Measurements from ENCODE around the gene PCDHB3. TPM values are rescaled to one million over a fixed set of nuclear protein-coding genes. Genes with fewer than 3 reads are reported as not detected.

The PCDHB3 gene
- total and polyA plus RNA-seq, 3 donors (not counting 1 experiment from before 2014, with no cell fraction given): 0.15 to 1.0 (median 0.31) TPM

Other genes starting within 250 kb of the PCDHB3 start
- gene PCDHA10, start 244.6 kb upstream of the PCDHB3 start, total RNA-seq: 1 to 10 TPM in 1 of 2 donors, under 1 TPM in 1; 0.19 to 1.3 TPM
- gene PCDHA10, start 244.6 kb upstream of the PCDHB3 start, polyA plus RNA-seq: 0.01 TPM
- gene PCDHA11, start 231.5 kb upstream of the PCDHB3 start, total RNA-seq: 1 to 10 TPM in 1 of 2 donors, under 1 TPM in 1; 0.21 to 2.0 TPM
- gene PCDHA11, start 231.5 kb upstream of the PCDHB3 start, polyA plus RNA-seq: 1.2 TPM
- 1 to 10 TPM in 1 of 2 donors, under 1 TPM in 1; 0.45 to 6.8 TPM for gene PCDHA12, start 225.2 kb upstream of the PCDHB3 start, total RNA-seq
- gene PCDHA12, start 225.2 kb upstream of the PCDHB3 start, polyA plus RNA-seq: 0.03 TPM
- 1 to 10 TPM in 1 of 2 donors, under 1 TPM in 1; 0.52 to 1.2 TPM for gene PCDHA13, start 218.3 kb upstream of the PCDHB3 start, total RNA-seq
- gene PCDHA13, start 218.3 kb upstream of the PCDHB3 start, polyA plus RNA-seq: 0.11 TPM
- 1 to 10 TPM; 1.3 to 2.8 TPM for gene PCDHAC1, start 174.2 kb upstream of the PCDHB3 start, total RNA-seq
- gene PCDHAC1, start 174.2 kb upstream of the PCDHB3 start, polyA plus RNA-seq: 1.5 TPM
- 1 to 10 TPM; 3.7 to 5.8 TPM for gene PCDHAC2, start 134.0 kb upstream of the PCDHB3 start, total RNA-seq
- gene PCDHAC2, start 134.0 kb upstream of the PCDHB3 start, polyA plus RNA-seq: 5.4 TPM
- not detected for gene PCDHB1, start 49.1 kb upstream of the PCDHB3 start, total RNA-seq
- not detected for gene PCDHB1, start 49.1 kb upstream of the PCDHB3 start, polyA plus RNA-seq
- gene PCDHB2, start 5.9 kb upstream of the PCDHB3 start, total RNA-seq: 1 to 10 TPM; 2.2 to 6.8 TPM
- gene PCDHB2, start 5.9 kb upstream of the PCDHB3 start, polyA plus RNA-seq: 2.9 TPM
- 1 to 10 TPM in 1 of 2 donors, under 1 TPM in 1; 0.12 to 1.5 TPM for gene PCDHB4, start 21.3 kb downstream of the PCDHB3 start, total RNA-seq
- gene PCDHB4, start 21.3 kb downstream of the PCDHB3 start, polyA plus RNA-seq: 0.05 TPM
- gene PCDHB5, start 34.7 kb downstream of the PCDHB3 start, total RNA-seq: under 1 TPM; 0.12 to 0.33 TPM
- 0.02 TPM for gene PCDHB5, start 34.7 kb downstream of the PCDHB3 start, polyA plus RNA-seq
- gene PCDHB6, start 49.6 kb downstream of the PCDHB3 start, total RNA-seq: under 1 TPM in 1 of 2 donors, not detected in 1; 0.33 TPM
- 0.46 TPM for gene PCDHB6, start 49.6 kb downstream of the PCDHB3 start, polyA plus RNA-seq
- under 1 TPM; 0.14 to 0.67 TPM for gene PCDHB7, start 72.2 kb downstream of the PCDHB3 start, total RNA-seq
- 0.01 TPM for gene PCDHB7, start 72.2 kb downstream of the PCDHB3 start, polyA plus RNA-seq
- under 1 TPM; 0.17 to 0.40 TPM for gene PCDHB8, start 77.3 kb downstream of the PCDHB3 start, total RNA-seq
- gene PCDHB8, start 77.3 kb downstream of the PCDHB3 start, polyA plus RNA-seq: 0.03 TPM
- under 1 TPM; 0.21 to 0.33 TPM for gene PCDHB16, start 81.9 kb downstream of the PCDHB3 start, total RNA-seq
- 0.17 TPM for gene PCDHB16, start 81.9 kb downstream of the PCDHB3 start, polyA plus RNA-seq
- gene PCDHB9, start 86.7 kb downstream of the PCDHB3 start, total RNA-seq: under 1 TPM; 0.24 to 0.50 TPM
- 0.12 TPM for gene PCDHB9, start 86.7 kb downstream of the PCDHB3 start, polyA plus RNA-seq
- 1 to 10 TPM in 1 of 2 donors, under 1 TPM in 1; 0.56 to 1.0 TPM for gene PCDHB10, start 91.9 kb downstream of the PCDHB3 start, total RNA-seq
- 0.34 TPM for gene PCDHB10, start 91.9 kb downstream of the PCDHB3 start, polyA plus RNA-seq
- under 1 TPM; 0.16 to 0.17 TPM for gene PCDHB11, start 99.2 kb downstream of the PCDHB3 start, total RNA-seq
- gene PCDHB11, start 99.2 kb downstream of the PCDHB3 start, polyA plus RNA-seq: 0.01 TPM
- gene PCDHB12, start 108.2 kb downstream of the PCDHB3 start, total RNA-seq: under 1 TPM in 1 of 2 donors, not detected in 1; 0.17 TPM
- gene PCDHB12, start 108.2 kb downstream of the PCDHB3 start, polyA plus RNA-seq: 0.06 TPM
- 1 to 10 TPM in 1 of 2 donors, under 1 TPM in 1; 0.64 to 1.0 TPM for gene PCDHB13, start 113.4 kb downstream of the PCDHB3 start, total RNA-seq
- 0.16 TPM for gene PCDHB13, start 113.4 kb downstream of the PCDHB3 start, polyA plus RNA-seq
- 1 to 10 TPM; 1.4 to 1.7 TPM for gene PCDHB14, start 122.9 kb downstream of the PCDHB3 start, total RNA-seq
- 0.37 TPM for gene PCDHB14, start 122.9 kb downstream of the PCDHB3 start, polyA plus RNA-seq
- under 1 TPM; 0.33 to 0.40 TPM for gene PCDHB15, start 144.9 kb downstream of the PCDHB3 start, total RNA-seq
- 0.28 TPM for gene PCDHB15, start 144.9 kb downstream of the PCDHB3 start, polyA plus RNA-seq
- under 1 TPM; 0.17 to 0.28 TPM for gene SLC25A2, start 203.6 kb downstream of the PCDHB3 start, total RNA-seq
- not detected for gene SLC25A2, start 203.6 kb downstream of the PCDHB3 start, polyA plus RNA-seq
- 10 to 100 TPM; 45.2 to 46.0 TPM for gene TAF7, start 220.3 kb downstream of the PCDHB3 start, total RNA-seq
- gene TAF7, start 220.3 kb downstream of the PCDHB3 start, polyA plus RNA-seq: 24.4 TPM
- gene PCDHGA1, start 230.0 kb downstream of the PCDHB3 start, total RNA-seq: under 1 TPM; 0.26 to 0.83 TPM
- 0.41 TPM for gene PCDHGA1, start 230.0 kb downstream of the PCDHB3 start, polyA plus RNA-seq
- 1 to 10 TPM; 1.7 to 3.0 TPM for gene PCDHGA2, start 238.3 kb downstream of the PCDHB3 start, total RNA-seq
- 2.0 TPM for gene PCDHGA2, start 238.3 kb downstream of the PCDHB3 start, polyA plus RNA-seq
- under 1 TPM; 0.83 to 0.96 TPM for gene PCDHGA3, start 243.4 kb downstream of the PCDHB3 start, total RNA-seq
- gene PCDHGA3, start 243.4 kb downstream of the PCDHB3 start, polyA plus RNA-seq: 0.75 TPM
- 1 to 10 TPM; 1.3 to 3.0 TPM for gene PCDHGB1, start 249.6 kb downstream of the PCDHB3 start, total RNA-seq
- gene PCDHGB1, start 249.6 kb downstream of the PCDHB3 start, polyA plus RNA-seq: 0.14 TPM

Data from mammary epithelial cell (primary cell).